SW 1271 (cell line): ENCODE results near the gene MAGEA9.
"Not testable (repeated sequence)": the region's sequence is repeated elsewhere in the genome, so short reads cannot be mapped to it uniquely, and the experiment has no call there.

ENCODE experiments used
- DNase-seq, 2 experiments: peaks; one replicate each; lab custom pipeline; 2025; lab: John Stamatoyannopoulos, UW

Gene MAGEA9

DNA sequence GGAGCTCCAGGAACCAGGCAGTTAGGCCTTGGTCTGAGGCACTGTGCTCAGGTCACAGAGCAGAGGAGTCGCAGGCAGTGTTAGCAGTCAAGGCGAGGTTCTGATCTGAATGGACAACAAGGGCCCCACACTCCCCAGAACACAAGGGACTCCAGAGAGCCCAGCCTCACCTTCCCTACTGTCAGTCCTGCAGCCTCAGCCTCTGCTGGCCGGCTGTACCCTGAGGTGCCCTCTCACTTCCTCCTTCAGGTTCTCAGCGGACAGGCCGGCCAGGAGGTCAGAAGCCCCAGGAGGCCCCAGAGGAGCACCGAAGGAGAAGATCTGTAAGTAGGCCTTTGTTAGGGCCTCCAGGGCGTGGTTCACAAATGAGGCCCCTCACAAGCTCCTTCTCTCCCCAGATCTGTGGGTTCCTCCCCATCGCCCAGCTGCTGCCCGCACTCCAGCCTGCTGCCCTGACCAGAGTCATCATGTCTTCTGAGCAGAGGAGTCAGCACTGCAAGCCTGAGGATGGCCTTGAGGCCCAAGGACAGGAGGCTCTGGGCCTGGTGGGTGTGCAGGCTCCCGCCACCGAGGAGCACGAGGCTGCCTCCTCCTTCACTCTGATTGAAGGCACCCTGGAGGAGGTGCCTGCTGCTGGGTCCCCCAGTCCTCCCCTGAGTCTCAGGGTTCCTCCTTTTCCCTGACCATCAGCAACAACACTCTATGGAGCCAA lies 26.2 kb downstream of the MAGEA9 start:
- no peak for DNase-seq

DNA sequence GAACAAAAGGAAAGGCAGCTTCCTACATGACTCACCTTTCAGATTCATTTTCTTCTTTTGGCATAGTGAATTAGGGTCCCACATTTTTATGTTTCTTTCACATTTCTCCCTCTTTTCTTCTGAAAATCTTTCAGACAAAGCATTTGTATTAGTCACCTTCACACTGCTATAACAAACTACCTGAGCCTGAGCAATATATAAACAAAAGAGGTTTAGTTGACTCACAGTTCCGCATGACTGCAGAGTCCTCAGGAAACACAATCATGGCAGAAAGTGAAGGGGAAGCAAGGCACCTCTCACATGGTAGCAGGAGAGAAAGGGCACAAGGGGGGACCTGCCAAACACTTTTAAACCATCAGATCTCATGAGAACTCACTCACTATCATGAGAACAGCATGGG lies 36.9 kb downstream of the MAGEA9 start:
- DNase-seq, result no peak

DNA sequence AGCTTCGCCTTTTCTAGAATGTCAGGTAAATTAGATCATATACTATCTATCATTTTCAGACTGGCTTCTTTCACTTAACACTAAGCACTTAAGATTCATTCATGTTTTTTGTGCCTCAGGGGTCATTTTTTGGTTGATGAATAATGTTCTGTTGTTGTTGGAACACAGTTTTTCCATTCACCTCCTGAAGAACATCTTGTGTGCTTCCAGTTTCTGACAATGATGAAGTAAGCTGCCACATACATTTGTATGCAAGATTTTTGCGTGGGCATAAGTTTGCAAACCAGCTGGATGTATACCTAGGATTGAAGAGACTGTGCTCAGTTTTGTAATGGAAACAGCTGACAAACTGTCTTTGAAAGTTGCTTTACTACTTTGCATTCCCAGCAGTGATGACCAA lies 37.6 kb downstream of the MAGEA9 start:
- no peak for DNase-seq

DNA sequence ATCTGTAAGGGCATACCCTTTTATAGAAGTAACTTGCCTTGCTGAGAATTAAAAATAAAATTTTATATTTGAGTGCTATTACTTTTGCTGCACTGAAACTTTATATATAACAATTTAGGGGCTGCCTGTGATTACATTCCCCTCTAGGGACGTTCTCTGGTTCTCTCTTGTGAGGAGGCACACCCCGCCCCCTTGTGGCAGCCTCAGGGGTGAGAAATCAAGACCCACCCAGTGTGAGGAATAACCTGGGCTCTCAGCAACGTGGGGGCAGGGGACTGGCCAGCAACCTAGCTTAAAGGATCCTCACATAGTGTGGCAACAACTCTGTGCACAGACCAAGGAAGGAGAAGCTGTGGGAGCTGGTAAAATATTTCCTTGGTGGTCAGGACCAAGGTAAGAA lies 43.7 kb downstream of the MAGEA9 start:
- DNase-seq, result no peak

DNA sequence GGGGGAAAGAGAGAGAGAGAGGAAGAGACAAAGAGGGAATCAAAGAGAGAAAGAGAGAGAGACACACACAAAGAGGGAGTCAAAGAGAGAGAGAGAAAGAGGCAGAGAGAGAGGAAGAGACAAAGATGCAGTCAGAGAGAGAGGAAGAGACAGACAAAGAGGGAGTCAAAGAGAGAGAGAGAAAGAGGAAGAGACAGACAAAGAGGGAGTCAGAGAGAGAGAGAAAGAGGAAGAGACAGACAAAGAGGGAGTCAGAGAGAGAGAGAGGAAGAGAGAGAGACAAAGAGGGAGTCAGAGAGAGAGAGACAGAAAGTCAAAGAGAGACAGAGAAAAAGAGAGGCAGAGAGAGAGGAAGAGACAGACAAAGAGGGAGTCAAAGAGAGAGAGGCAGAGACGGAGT lies 45.5 kb downstream of the MAGEA9 start:
- no peak for DNase-seq

DNA sequence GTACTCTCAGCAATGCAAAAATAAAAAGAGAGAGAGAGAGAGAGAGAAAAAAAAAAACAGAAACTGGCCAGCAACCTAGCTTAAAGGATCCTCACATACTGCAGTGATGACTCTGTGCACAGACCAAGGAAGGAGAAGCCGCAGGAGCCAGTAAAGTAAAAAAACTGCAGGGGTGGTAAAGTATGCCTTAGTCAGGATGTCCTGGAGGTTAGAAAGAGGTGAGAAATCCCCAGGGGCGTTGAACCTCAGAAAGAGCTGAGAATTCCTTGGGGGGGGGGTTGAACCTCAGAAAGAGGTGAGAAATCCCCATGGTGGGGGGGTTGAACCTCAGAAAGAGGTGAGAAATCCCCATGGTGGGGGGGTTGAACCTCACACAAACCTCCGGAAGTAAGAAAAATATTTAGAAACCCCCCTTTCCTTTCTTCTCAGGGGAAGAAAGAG lies 48.0 kb downstream of the MAGEA9 start:
- no peak for DNase-seq

DNA sequence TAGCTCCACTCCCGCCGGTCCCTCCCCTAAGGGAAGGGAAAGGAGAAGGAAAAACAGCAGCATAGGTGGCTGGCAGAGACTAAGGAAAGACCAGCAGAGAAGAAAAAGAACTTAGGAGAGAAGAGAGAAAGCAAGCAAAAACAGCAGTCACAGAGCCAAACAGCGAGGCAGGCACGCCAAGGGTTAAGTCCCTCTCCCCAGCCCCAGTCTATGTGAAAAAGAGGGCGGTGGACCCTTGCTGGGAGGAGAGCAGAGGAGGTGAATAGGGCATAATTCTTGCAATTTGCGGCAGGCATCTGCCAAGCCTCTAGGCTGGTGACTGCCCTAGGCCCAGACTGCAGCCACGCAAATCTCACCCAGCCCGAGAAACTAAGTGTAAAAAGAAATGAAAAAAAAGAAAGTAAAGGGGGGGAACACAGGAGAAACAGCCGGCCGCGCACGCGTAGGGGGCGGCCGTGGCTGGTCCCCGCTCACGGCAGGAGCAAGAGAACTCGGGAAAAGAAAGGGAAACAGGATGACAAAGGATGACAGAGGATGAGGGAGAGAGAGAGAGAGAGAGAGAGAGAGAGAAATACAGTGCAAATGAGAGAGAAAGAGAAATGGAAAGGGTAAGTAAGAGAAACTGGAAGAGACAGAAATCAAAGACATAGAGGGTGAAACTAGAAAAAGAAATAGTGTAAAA lies 48.6 kb downstream of the MAGEA9 start:
- no peak for DNase-seq

DNA sequence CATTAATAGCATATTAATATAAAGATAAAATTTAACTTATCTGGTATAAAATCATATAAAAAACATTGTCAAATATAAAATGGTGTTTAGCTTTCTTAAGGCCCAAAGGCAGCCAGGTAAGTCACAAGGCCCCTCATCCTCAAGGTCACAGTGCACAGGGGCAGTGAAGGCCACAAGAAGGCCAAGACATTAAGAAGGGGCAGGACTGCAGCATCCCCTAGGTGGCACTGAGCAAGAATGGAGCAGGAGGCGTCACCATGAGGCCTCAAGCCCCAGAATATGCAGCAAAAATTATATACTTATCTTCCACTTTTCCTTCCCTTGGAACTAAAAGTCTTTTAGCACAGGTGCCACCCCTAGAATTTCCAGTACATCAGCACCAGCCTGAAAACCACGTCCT lies 49.7 kb downstream of the MAGEA9 start:
- no peak for DNase-seq

DNA sequence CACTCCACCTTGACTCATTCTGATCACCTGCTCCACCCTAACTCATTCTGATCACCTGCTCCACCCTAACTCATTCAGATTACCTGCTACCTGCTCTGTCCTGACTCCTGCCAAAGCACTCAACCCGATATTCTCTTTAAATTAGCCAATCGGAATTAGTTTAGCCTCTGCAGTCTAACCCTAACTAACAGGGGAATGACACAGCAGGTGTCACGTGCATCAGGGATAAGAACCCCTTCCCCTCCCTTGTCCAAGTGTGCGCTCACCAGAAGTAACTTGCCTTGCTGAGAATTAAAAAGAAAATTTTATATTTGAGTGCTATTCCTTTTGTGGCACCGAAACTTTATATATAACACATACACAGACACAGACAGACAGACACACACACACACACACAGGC lies 55.0 kb downstream of the MAGEA9 start:
- not testable (repeated sequence) for DNase-seq

DNA sequence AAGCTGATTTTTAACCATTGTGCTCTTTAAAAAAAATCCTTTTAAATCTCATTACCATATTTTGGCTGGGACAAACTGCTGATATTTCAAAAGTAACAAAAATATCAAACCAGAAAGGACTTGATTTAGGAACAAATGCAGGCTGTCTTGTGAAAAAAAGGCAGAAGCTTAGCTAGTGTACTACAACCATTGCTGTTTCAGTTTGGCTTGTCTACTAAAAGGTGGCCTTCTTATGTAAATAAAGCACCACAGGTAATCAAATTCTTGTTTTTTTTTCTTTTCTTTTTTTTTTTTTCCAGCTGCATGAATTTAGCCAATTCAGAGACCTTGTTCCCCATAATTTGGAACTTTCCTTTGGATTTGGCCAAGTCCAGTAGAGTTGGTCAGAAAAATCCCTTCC lies 55.4 kb downstream of the MAGEA9 start:
- no peak for DNase-seq
